G401 (cell line): Measurements from ENCODE around the gene ENO2. TPM values are rescaled to one million over a fixed set of nuclear protein-coding genes. Genes with fewer than 3 reads are reported as not detected.

Experiments used
- DNase-seq: peaks from one replicate; pipeline ENCODE4 v3.0.0-alpha.2; 2015; ENCODE audit warnings: low spot score
- in situ Hi-C: cut with HindIII; loops from 2 replicates; pipeline ENCODE4 v1.10.0; 2016; ENCODE audit warnings: low sequenced_read_pairs, mixed read lengths
- total RNA-seq: library from RNA; depleted of rRNA; stranded (reverse); fragments of >200 nt; shearing (Covaris generic); gene quantifications from 2 replicates; pipeline ENCODE4 v1.2.3, GENCODE V29; 2014

ENO2 gene
- total RNA-seq, 1 experiment from 2014 or later: 13.2 TPM

GRCh38 chr12:6955108-6956020 is 41.0 kb downstream of the ENO2 start:
- DNase-seq: no peak

GRCh38 chr12:6956021-6956727 is 41.8 kb downstream of the ENO2 start:
- DNase-seq: no peak
- in situ Hi-C loops: no loop called here

More at GRCh38 chr12:6955108-6956020, 41.0 kb downstream of the ENO2 start:
- in situ Hi-C loops: no loop called here

GRCh38 chr12:6957151-6957701 is 42.8 kb downstream of the ENO2 start:
- in situ Hi-C loops: no loop called here
- no peak for DNase-seq

GRCh38 chr12:6957741-6958608 is 43.6 kb downstream of the ENO2 start:
- DNase-seq: no peak
- in situ Hi-C loops: no loop called here

- no peak for DNase-seq
- in situ Hi-C loops: no loop called here
Observed at GRCh38 chr12:6958609-6959057, 44.3 kb downstream of the ENO2 start.

- DNase-seq: no peak
- in situ Hi-C loops: no loop called here
Observed at GRCh38 chr12:6959058-6959804, 44.9 kb downstream of the ENO2 start.

GRCh38 chr12:6959805-6960592 is 45.6 kb downstream of the ENO2 start:
- in situ Hi-C loops: no loop called here
- no peak for DNase-seq

GRCh38 chr12:6960593-6961277 is 46.4 kb downstream of the ENO2 start:
- in situ Hi-C loops: no loop called here
- DNase-seq: no peak

GRCh38 chr12:6961278-6961694 is 46.9 kb downstream of the ENO2 start:
- in situ Hi-C loops: no loop called here

GRCh38 chr12:6961695-6962284 is 47.4 kb downstream of the ENO2 start:
- in situ Hi-C loops: no loop called here
- peak; percentile 33 for DNase-seq

More at GRCh38 chr12:6961278-6961694, 46.9 kb downstream of the ENO2 start:
- DNase-seq: no peak

GRCh38 chr12:6962285-6963015 is 48.1 kb downstream of the ENO2 start:
- in situ Hi-C loops: no loop called here
- no peak for DNase-seq

GRCh38 chr12:6963016-6963731 is 48.8 kb downstream of the ENO2 start:
- in situ Hi-C loops: no loop called here
- no peak for DNase-seq

GRCh38 chr12:6963791-6964413 is 49.5 kb downstream of the ENO2 start:
- no peak for DNase-seq
- in situ Hi-C loops: no loop called here

- no peak for DNase-seq
- in situ Hi-C loops: no loop called here
Observed at GRCh38 chr12:6964605-6965025, 50.2 kb downstream of the ENO2 start.

GRCh38 chr12:6965026-6965661 is 50.8 kb downstream of the ENO2 start:
- DNase-seq: peak; percentile 89
- in situ Hi-C loops: no loop called here
